Measurements from ENCODE around the gene PARP4.
"Not testable (repeated sequence)": the region's sequence is repeated elsewhere in the genome, so short reads cannot be mapped to it uniquely, and the experiment has no call there.

The PARP4 gene

GRCh38 chr13:24491845-24492244 lies 20.7 kb downstream of the PARP4 start:
- peak; percentile 24 for TF ChIP-seq CTCF (IDR thresholded peaks at IDR 0.05; ENCODE audit: low read depth, low read length, missing control alignments)
- in situ Hi-C loops (cut with HindIII; ENCODE audit: low sequenced_read_pairs): no loop called here
- DNase-seq (ENCODE audit: low read depth): no peak
- H3K4me3 ChIP-seq (ENCODE audit: low read depth, low read length): no peak overlapping the region

GRCh38 chr13:24489721-24490120 lies 22.9 kb downstream of the PARP4 start:
- in situ Hi-C loops (cut with HindIII; ENCODE audit: low sequenced_read_pairs): no loop called here
- DNase-seq (ENCODE audit: low read depth): no peak
- H3K4me3 ChIP-seq (ENCODE audit: low read depth, low read length): no peak overlapping the region
- no peak for TF ChIP-seq CTCF (IDR thresholded peaks at IDR 0.05; ENCODE audit: low read depth, low read length, missing control alignments)

GRCh38 chr13:24488092-24488491 lies 24.5 kb downstream of the PARP4 start:
- DNase-seq (ENCODE audit: low read depth); in situ Hi-C loops (cut with HindIII; ENCODE audit: low sequenced_read_pairs); H3K4me3 ChIP-seq (ENCODE audit: low read depth, low read length): not testable (repeated sequence)

DNA sequence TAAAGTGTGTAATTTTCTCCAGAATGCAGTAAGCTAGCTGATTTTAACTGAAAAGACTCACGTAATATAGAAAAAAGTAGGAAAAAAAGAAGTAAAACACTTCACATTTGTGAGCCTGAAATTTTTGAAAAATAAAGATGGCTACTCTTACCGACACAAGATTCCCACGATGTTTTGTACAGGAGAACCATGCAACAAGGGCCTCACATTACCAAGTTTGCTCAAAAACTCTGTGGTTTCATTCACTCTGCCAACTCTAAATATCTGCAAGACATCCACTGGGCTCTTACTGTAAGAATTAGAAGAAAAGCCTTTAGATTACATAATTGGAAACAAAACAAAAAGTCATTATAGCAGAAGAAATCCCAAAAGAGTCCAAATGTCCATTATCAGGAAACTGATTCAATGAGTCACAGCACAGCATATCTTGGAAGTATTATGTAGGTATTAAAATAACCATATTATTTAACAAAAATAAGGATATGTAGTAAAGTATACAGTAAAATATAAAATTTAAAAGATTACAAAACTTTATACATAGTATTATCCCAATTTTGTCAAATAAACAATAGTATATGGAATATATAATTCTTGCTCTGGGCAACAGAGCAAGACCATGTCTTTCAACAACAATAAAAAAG lies 26.4 kb downstream of the PARP4 start:
- H3K4me3 ChIP-seq (ENCODE audit: low read depth, low read length); in situ Hi-C loops (cut with HindIII; ENCODE audit: low sequenced_read_pairs): not testable (repeated sequence)
- peak; percentile 70 for DNase-seq (ENCODE audit: low read depth)

GRCh38 chr13:24473686-24474085 lies 38.9 kb downstream of the PARP4 start:
- no peak for TF ChIP-seq CTCF (IDR thresholded peaks at IDR 0.05; ENCODE audit: low read depth, low read length, missing control alignments)
- in situ Hi-C loops (cut with HindIII; ENCODE audit: low sequenced_read_pairs): no loop called here
- no peak overlapping the region for H3K4me3 ChIP-seq (ENCODE audit: low read depth, low read length)
- DNase-seq (ENCODE audit: low read depth): no peak

DNA sequence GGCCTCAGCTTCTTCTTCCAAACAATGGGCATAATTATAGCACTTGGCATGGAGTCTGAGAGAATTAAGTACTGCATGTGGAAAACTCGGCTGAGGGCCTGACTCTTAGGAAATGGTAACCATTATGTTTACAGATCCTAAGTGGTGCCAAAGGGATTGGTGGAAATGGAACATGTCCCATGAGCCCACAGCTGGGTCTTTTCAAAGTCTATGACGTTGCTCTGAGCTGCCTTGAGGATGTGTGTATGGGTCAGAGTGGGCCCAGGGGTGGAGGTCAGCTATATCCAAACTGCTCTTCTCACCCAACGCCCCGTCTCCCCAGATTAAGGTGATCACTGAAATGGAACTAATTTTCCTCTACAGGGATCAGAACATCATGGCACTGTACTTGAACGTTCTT lies 40.4 kb downstream of the PARP4 start:
- in situ Hi-C loops (cut with HindIII; ENCODE audit: low sequenced_read_pairs); H3K4me3 ChIP-seq (ENCODE audit: low read depth, low read length); DNase-seq (ENCODE audit: low read depth): not testable (repeated sequence)

DNA sequence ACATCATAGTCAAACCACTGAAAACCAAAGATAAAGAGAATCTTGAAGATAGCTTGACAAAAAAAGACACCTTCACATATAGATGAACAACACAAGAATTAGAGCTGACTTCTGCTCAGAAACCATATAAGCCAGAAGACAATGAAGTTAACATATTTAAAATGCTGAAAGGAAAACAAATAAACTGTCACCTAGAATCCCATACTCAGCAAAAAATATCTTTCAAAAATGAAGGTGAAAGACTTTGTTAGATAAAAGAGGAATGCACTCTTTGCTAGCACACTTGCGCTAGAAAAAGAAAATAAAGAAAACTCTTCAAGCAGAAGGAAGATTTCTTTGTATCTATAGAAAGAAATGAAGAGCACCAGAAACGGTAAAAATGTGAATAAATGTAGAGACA lies 49.5 kb downstream of the PARP4 start:
- H3K4me3 ChIP-seq (ENCODE audit: low read depth, low read length): no peak overlapping the region
- no peak for TF ChIP-seq CTCF (IDR thresholded peaks at IDR 0.05; ENCODE audit: low read depth, low read length, missing control alignments)
- DNase-seq (ENCODE audit: low read depth): no peak
- in situ Hi-C loops (cut with HindIII; ENCODE audit: low sequenced_read_pairs): no loop called here

DNA sequence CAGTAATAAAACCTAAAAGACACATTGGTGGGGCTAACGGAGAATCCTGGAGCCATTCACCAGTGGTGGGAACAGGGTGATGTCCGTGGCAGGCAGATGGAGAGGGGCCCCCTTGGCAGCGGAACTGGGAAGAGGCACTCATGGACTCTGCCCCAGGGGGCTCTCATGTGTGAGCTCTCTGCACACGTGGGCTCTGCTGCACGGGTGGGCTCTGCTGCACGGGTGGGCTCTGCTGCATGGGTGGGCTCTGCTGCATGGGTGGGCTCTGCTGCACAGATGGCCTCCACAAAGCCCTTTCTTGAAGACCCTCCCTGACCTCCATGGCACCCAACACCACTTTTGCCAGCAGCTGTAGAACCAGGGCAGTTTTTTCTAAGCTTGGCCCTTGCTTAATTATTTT lies 52.3 kb downstream of the PARP4 start:
- no peak for TF ChIP-seq CTCF (IDR thresholded peaks at IDR 0.05; ENCODE audit: low read depth, low read length, missing control alignments)
- H3K4me3 ChIP-seq (ENCODE audit: low read depth, low read length): no peak overlapping the region
- in situ Hi-C loops (cut with HindIII; ENCODE audit: low sequenced_read_pairs): no loop called here
- DNase-seq (ENCODE audit: low read depth): no peak
